Smooth muscle cell (in vitro differentiated cells): Measurements from ENCODE around the gene SAMD13. TPM values are rescaled to one million over a fixed set of nuclear protein-coding genes. Genes with fewer than 3 reads are reported as not detected.
A peak's percentile ranks its signal among the peaks of the same experiment; 100 is the strongest.

Experiments used
- DNase-seq: peaks from one replicate; lab custom pipeline; 2025; ENCODE audit not compliant: unreplicated experiment; lab: John Stamatoyannopoulos, UW
- H2AFZ ChIP-seq: fragments of 200-600 bp; sonication (generic); 2 replicates; pipeline ENCODE4 v1.6.0; 2016; ENCODE audit warnings: antibody characterized with exemption, low read depth, mild to moderate bottlenecking
- H3F3A ChIP-seq: fragments of 200-600 bp; sonication (generic); 2 replicates; pipeline ENCODE4 v1.6.0; 2017; ENCODE audit warnings: antibody characterized with exemption, low read depth
- H3K27ac ChIP-seq: fragments of 200-600 bp; sonication (generic); 2 replicates; pipeline ENCODE4 v1.5.1; 2016; ENCODE audit warnings: low read depth, mild to moderate bottlenecking
- H3K27me3 ChIP-seq: fragments of 200-600 bp; sonication (generic); 2 replicates; pipeline ENCODE4 v1.6.1; 2016; ENCODE audit warnings: low read depth, mild to moderate bottlenecking
- H3K36me3 ChIP-seq: fragments of 200-600 bp; sonication (generic); 2 replicates; pipeline ENCODE4 v1.5.1; 2016; ENCODE audit warnings: low read depth
- H3K4me1 ChIP-seq: fragments of 200-600 bp; sonication (generic); 2 replicates; pipeline ENCODE4 v1.5.1; 2016; ENCODE audit warnings: low read depth
- H3K4me2 ChIP-seq: fragments of 200-600 bp; sonication (generic); 2 replicates; pipeline ENCODE4 v1.6.0; 2016; ENCODE audit warnings: mild to moderate bottlenecking
- H3K4me3 ChIP-seq: fragments of 200-600 bp; sonication (generic); 2 replicates; pipeline ENCODE4 v1.5.1; 2016; ENCODE audit warnings: mild to moderate bottlenecking
- H3K79me2 ChIP-seq: fragments of 200-600 bp; sonication (generic); 2 replicates; pipeline ENCODE4 v1.6.0; 2016; ENCODE audit warnings: low read depth, mild to moderate bottlenecking
- H3K9ac ChIP-seq: fragments of 200-600 bp; sonication (generic); 2 replicates; pipeline ENCODE4 v1.6.0; 2016; ENCODE audit warnings: low read depth
- H3K9me3 ChIP-seq: fragments of 200-600 bp; sonication (generic); replicated peaks from 2 replicates; pipeline ENCODE4 v1.5.1; 2016; ENCODE audit warnings: low read depth
- H4K20me1 ChIP-seq: fragments of 200-600 bp; sonication (generic); 2 replicates; pipeline ENCODE4 v1.6.0; 2016; ENCODE audit warnings: low read depth
- CTCF ChIP-seq: fragments of 200-600 bp; sonication (generic); IDR thresholded peaks from 2 replicates; pipeline ENCODE4 v1.5.1; 2017; ENCODE audit warnings: borderline replicate concordance, mild to moderate bottlenecking, antibody characterized with exemption; ENCODE audit not compliant: insufficient read depth, poor library complexity, severe bottlenecking
- WGBS: methylation state at CpG from one replicate; pipeline ENCODE4 v1.1.7; 2016; ENCODE audit warnings: low lambda C conversion rate; 5-methylcytosine and 5-hydroxymethylcytosine counted together
- polyA plus RNA-seq: library from polyadenylated mRNA; unstranded; fragments of >200 nt; fragmentation: Nextera tagmentation; extraction: Ambion mirVana; gene quantifications from 2 replicates; pipeline ENCODE4 v1.2.1, GENCODE V29; 2016
- total RNA-seq: library from RNA; depleted of rRNA; stranded (reverse); fragments of >200 nt; gene quantifications from 2 replicates; pipeline ENCODE4 v1.2.3, GENCODE V29; 2014

Gene SAMD13
- total and polyA plus RNA-seq, 2 experiments from 2014 or later = 0.66 to 2.7 TPM

GRCh38 chr1:84339503-84339902, 38.0 kb downstream of the SAMD13 start:
- 53% methylated on average over 3 of the region's 3 CpGs for WGBS
- Histone ChIP-seq H3K4me1 (no peaks in the 10 kb centered on the region), H3K36me3 (no peaks in the 10 kb centered on the region), H3K79me2 (no peaks in the 10 kb centered on the region), H3K4me2 (no peak overlapping the region), H3K9ac (no peak overlapping the region), H3K27me3 (no peaks in the 10 kb centered on the region), H3K4me3 (no peak overlapping the region), H3K27ac (peak overlapping the region; percentile 36), H3K9me3 (no peaks in the 10 kb centered on the region), H2AFZ (no peak overlapping the region), H3F3A (no peaks in the 10 kb centered on the region), H4K20me1 (no peaks in the 10 kb centered on the region)
- DNase-seq = no peak
- no peak for TF ChIP-seq CTCF

- H3K9ac ChIP-seq = peak overlapping the region; percentile 74
- WGBS = 62% methylated on average over 1 of the region's 1 CpG
- H3K4me2 ChIP-seq = peak overlapping the region; percentile 29
- no peak overlapping the region for H2AFZ ChIP-seq
- no peaks in the 10 kb centered on the region for H4K20me1 ChIP-seq
- no peak for TF ChIP-seq CTCF
- H3K9me3 ChIP-seq = no peaks in the 10 kb centered on the region
- H3K4me1 ChIP-seq = peaks cover 5% of the 10 kb centered on the region
- peak overlapping the region; percentile 96 for H3K27ac ChIP-seq
- no peaks in the 10 kb centered on the region for H3K36me3 ChIP-seq
- no peaks in the 10 kb centered on the region for H3K79me2 ChIP-seq
- H3K27me3 ChIP-seq = no peaks in the 10 kb centered on the region
- no peak for DNase-seq
- peaks cover 3% of the 10 kb centered on the region for H3F3A ChIP-seq
- no peak overlapping the region for H3K4me3 ChIP-seq
Measured at GRCh38 chr1:84344286-84344685, 42.8 kb downstream of the SAMD13 start.

GRCh38 chr1:84345220-84345619, 43.7 kb downstream of the SAMD13 start:
- no peaks in the 10 kb centered on the region for H3K79me2 ChIP-seq
- no peaks in the 10 kb centered on the region for H3K27me3 ChIP-seq
- TF ChIP-seq CTCF = no peak
- H3K4me1 ChIP-seq = peaks cover 5% of the 10 kb centered on the region
- H3K4me2 ChIP-seq = no peak overlapping the region
- H4K20me1 ChIP-seq = no peaks in the 10 kb centered on the region
- no peak overlapping the region for H3K4me3 ChIP-seq
- no peak for DNase-seq
- no peaks in the 10 kb centered on the region for H3K36me3 ChIP-seq
- peaks cover 3% of the 10 kb centered on the region for H3F3A ChIP-seq
- WGBS = 100% methylated on average over 2 of the region's 2 CpGs
- no peaks in the 10 kb centered on the region for H3K9me3 ChIP-seq
- H3K27ac ChIP-seq = peak overlapping the region; percentile 96
- H2AFZ ChIP-seq = no peak overlapping the region
- peak overlapping the region; percentile 74 for H3K9ac ChIP-seq

- no peak for TF ChIP-seq CTCF
- Histone ChIP-seq H2AFZ (peak overlapping the region; percentile 54), H3K27ac (peak overlapping the region; percentile 96), H3K4me3 (no peak overlapping the region), H3K79me2 (no peaks in the 10 kb centered on the region), H3K4me1 (peaks cover 5% of the 10 kb centered on the region), H3K27me3 (no peaks in the 10 kb centered on the region), H3K4me2 (peak overlapping the region; percentile 77), H3K9ac (peak overlapping the region; percentile 82), H3F3A (peaks cover 3% of the 10 kb centered on the region), H4K20me1 (no peaks in the 10 kb centered on the region), H3K9me3 (no peaks in the 10 kb centered on the region), H3K36me3 (no peaks in the 10 kb centered on the region)
- no peak for DNase-seq
- 18% methylated on average over 6 of the region's 6 CpGs for WGBS
Measured at GRCh38 chr1:84347271-84347931, 45.9 kb downstream of the SAMD13 start.
